Measurements from ENCODE around the gene NKX2-2.
"Not testable (repeated sequence)": the region's sequence is repeated elsewhere in the genome, so short reads cannot be mapped to it uniquely, and the experiment has no call there.

Gene NKX2-2

GRCh38 chr20:21508230-21509078, 5.4 kb downstream of the NKX2-2 start:
- no peak for DNase-seq (ENCODE audit: low read depth in 2 of 2)

- DNase-seq (ENCODE audit: low read depth in 2 of 2): no peak
Measured at GRCh38 chr20:21507400-21508229, 6.2 kb downstream of the NKX2-2 start.

- peak; percentile 61 to 74 for DNase-seq (ENCODE audit: low read depth in 2 of 2)
Measured at GRCh38 chr20:21505810-21506530, 7.9 kb downstream of the NKX2-2 start.

- peak; percentile 85 to 86 for DNase-seq (ENCODE audit: low read depth in 2 of 2)
Measured at GRCh38 chr20:21505161-21505809, 8.6 kb downstream of the NKX2-2 start.

- DNase-seq (ENCODE audit: low read depth in 2 of 2): no peak
Measured at GRCh38 chr20:21504323-21504722, 9.5 kb downstream of the NKX2-2 start.

- DNase-seq (ENCODE audit: low read depth in 2 of 2): no peak
Measured at GRCh38 chr20:21503345-21503744, 10.5 kb downstream of the NKX2-2 start.

GRCh38 chr20:21501184-21501583, 12.7 kb downstream of the NKX2-2 start:
- no peak for DNase-seq (ENCODE audit: low read depth in 2 of 2)

- no peak for DNase-seq (ENCODE audit: low read depth in 2 of 2)
Measured at GRCh38 chr20:21500599-21500998, 13.3 kb downstream of the NKX2-2 start.

GRCh38 chr20:21499641-21500040, 14.2 kb downstream of the NKX2-2 start:
- no peak for DNase-seq (ENCODE audit: low read depth in 2 of 2)

- no peak for DNase-seq (ENCODE audit: low read depth in 2 of 2)
Measured at GRCh38 chr20:21498635-21499034, 15.2 kb downstream of the NKX2-2 start.

- DNase-seq (ENCODE audit: low read depth in 2 of 2): no peak
Measured at GRCh38 chr20:21498195-21498594, 15.7 kb downstream of the NKX2-2 start.

GRCh38 chr20:21496452-21496851, 17.4 kb downstream of the NKX2-2 start:
- no peak for DNase-seq (ENCODE audit: low read depth in 2 of 2)

GRCh38 chr20:21493049-21493448, 20.8 kb downstream of the NKX2-2 start:
- no peak for DNase-seq (ENCODE audit: low read depth in 2 of 2)

- DNase-seq (ENCODE audit: low read depth in 2 of 2): no peak
Measured at GRCh38 chr20:21490105-21490504, 23.8 kb downstream of the NKX2-2 start.

- DNase-seq (ENCODE audit: low read depth in 2 of 2): not testable (repeated sequence)
Measured at GRCh38 chr20:21480144-21480543, 33.7 kb downstream of the NKX2-2 start.

GRCh38 chr20:21465799-21466198, 48.1 kb downstream of the NKX2-2 start:
- DNase-seq (ENCODE audit: low read depth in 2 of 2): no peak

- no peak for DNase-seq (ENCODE audit: low read depth in 2 of 2)
Measured at GRCh38 chr20:21464916-21465315, 48.9 kb downstream of the NKX2-2 start.
